IMR-90 (cell line): ENCODE data around the gene GPR153. TPM values are rescaled to one million over a fixed set of nuclear protein-coding genes. Genes with fewer than 3 reads are reported as not detected.

Experiments used
- ATAC-seq: fragments of 200-7000 bp; cut with Tn5 transposase; 2 replicates; pipeline ENCODE4 v1.9.1; 2020; ENCODE audit warnings: low read depth, mild to moderate bottlenecking, moderate library complexity
- BruUV-seq: library from RNA; stranded (reverse); fragments of 400-500 nt; replicated peaks from 2 replicates; lab custom pipeline; 2021; lab: Mats Ljungman, UMichigan
- CTCF ChIA-PET: fragments of 300-600 bp; formaldehyde crosslinking; extraction: SDS; loops from one replicate; lab custom pipeline; 2021; ENCODE audit warnings: antibody characterized with exemption; lab: Yijun Ruan, JAX
- POLR2A ChIA-PET: fragments of 300-600 bp; sonication (Branson Sonifier 250); formaldehyde crosslinking; loops from one replicate; lab custom pipeline; 2022; ENCODE audit warnings: antibody characterized with exemption; ENCODE audit not compliant: unreplicated experiment; lab: Charles Lee
- DNase-seq: peaks from one replicate; pipeline ENCODE4 v3.0.0; 2013
- H2AFZ ChIP-seq: replicated peaks from 2 replicates; pipeline ENCODE3; 2013; ENCODE audit warnings: low read length, mild to moderate bottlenecking; ENCODE audit not compliant: poor library complexity
- H2AK5ac ChIP-seq: 2 replicates; pipeline ENCODE4 v1.6.1; 2013; ENCODE audit warnings: low read depth, low read length, inconsistent platforms
- H2AK9ac ChIP-seq: replicated peaks from 2 replicates; pipeline ENCODE3; 2013; ENCODE audit warnings: mild to moderate bottlenecking, low read depth, low read length, moderate library complexity; ENCODE audit not compliant: poor library complexity
- H2BK120ac ChIP-seq: 2 replicates; pipeline ENCODE4 v1.6.1; 2013; ENCODE audit warnings: low read depth, low read length, inconsistent platforms
- H2BK15ac ChIP-seq: 3 replicates; pipeline ENCODE4 v1.6.1; 2013; ENCODE audit warnings: low read depth, low read length, inconsistent platforms
- H2BK20ac ChIP-seq: 2 replicates; pipeline ENCODE4 v1.6.1; 2013; ENCODE audit warnings: low read depth, mild to moderate bottlenecking, inconsistent platforms, low read length, moderate library complexity
- H2BK5ac ChIP-seq: 2 replicates; pipeline ENCODE4 v1.6.1; 2013; ENCODE audit warnings: mild to moderate bottlenecking, low read depth, low read length, inconsistent platforms; ENCODE audit not compliant: poor library complexity, severe bottlenecking
- H3K14ac ChIP-seq: replicated peaks from 2 replicates; pipeline ENCODE4 v1.6.1; 2013; ENCODE audit warnings: low read depth, low read length, inconsistent platforms
- H3K18ac ChIP-seq: 2 replicates; pipeline ENCODE4 v1.6.1; 2013; ENCODE audit warnings: low read depth, low read length, control low read depth
- H3K23ac ChIP-seq: 2 replicates; pipeline ENCODE4 v1.6.1; 2013; ENCODE audit warnings: low read depth, low read length, inconsistent platforms
- H3K27ac ChIP-seq: 2 replicates; pipeline ENCODE4 v1.5.1; 2013; ENCODE audit warnings: mild to moderate bottlenecking, control low read depth, low read length; ENCODE audit not compliant: insufficient read depth
- H3K27me3 ChIP-seq: 2 replicates; pipeline ENCODE4 v1.6.1; 2013; ENCODE audit warnings: low read length; ENCODE audit not compliant: control insufficient read depth, insufficient read depth
- H3K36me3 ChIP-seq: 2 replicates; pipeline ENCODE4 v1.6.1; 2013; ENCODE audit warnings: low read length, mixed read lengths; ENCODE audit not compliant: control insufficient read depth, insufficient read depth
- H3K4ac ChIP-seq: 2 replicates; pipeline ENCODE4 v1.6.1; 2013; ENCODE audit warnings: low read depth, low read length, inconsistent platforms
- H3K4me1 ChIP-seq: 2 replicates; pipeline ENCODE4 v1.6.1; 2013; ENCODE audit warnings: low read length, mixed read lengths; ENCODE audit not compliant: control insufficient read depth, insufficient read depth
- H3K4me2 ChIP-seq: 2 replicates; pipeline ENCODE4 v1.6.1; 2013; ENCODE audit warnings: low read depth, mild to moderate bottlenecking, control low read depth, low read length, moderate library complexity
- H3K4me3 ChIP-seq: 2 replicates; pipeline ENCODE4 v1.5.1; 2013; ENCODE audit warnings: low read depth, mild to moderate bottlenecking, control low read depth, low read length, moderate library complexity; ENCODE audit not compliant: insufficient read depth
- H3K56ac ChIP-seq: 2 replicates; pipeline ENCODE4 v1.6.1; 2013; ENCODE audit warnings: low read length, inconsistent platforms; ENCODE audit not compliant: insufficient read depth; ENCODE audit errors: extremely low read depth
- H3K79me1 ChIP-seq, 2 experiments: 2 replicates each; pipeline ENCODE4 v1.6.1; 2013; ENCODE audit warnings: low read length in 2 of 2, inconsistent platforms in 1 of 2, low read depth in 1 of 2
- H3K9ac ChIP-seq: 2 replicates; pipeline ENCODE4 v1.6.1; 2013; ENCODE audit warnings: low read depth, low read length, control low read depth
- H3K9me1 ChIP-seq: 2 replicates; pipeline ENCODE4 v1.6.1; 2013; ENCODE audit warnings: low read length, inconsistent platforms; ENCODE audit not compliant: insufficient read depth
- H3K9me3 ChIP-seq: 2 replicates; pipeline ENCODE4 v1.6.1; 2013; ENCODE audit warnings: low read length; ENCODE audit not compliant: control insufficient read depth, insufficient read depth
- H4K20me1 ChIP-seq: 2 replicates; pipeline ENCODE4 v1.6.1; 2013; ENCODE audit warnings: low read length, inconsistent platforms; ENCODE audit not compliant: insufficient read depth
- H4K5ac ChIP-seq: 2 replicates; pipeline ENCODE4 v1.6.1; 2013; ENCODE audit warnings: mild to moderate bottlenecking, low read depth, low read length, control low read depth
- H4K8ac ChIP-seq, 2 experiments: 2 replicates each; pipeline ENCODE4 v1.6.1; 2013; ENCODE audit warnings: low read depth in 2 of 2, low read length in 2 of 2, control low read depth in 1 of 2, inconsistent platforms in 1 of 2
- H4K91ac ChIP-seq: 2 replicates; pipeline ENCODE4 v1.6.1; 2013; ENCODE audit warnings: low read depth, low read length, inconsistent platforms; ENCODE audit not compliant: insufficient read depth
- BHLHE40 ChIP-seq: fragments of 150-350 bp; IDR thresholded peaks from 2 replicates; pipeline ENCODE4 v1.6.1; 2016; ENCODE audit warnings: mild to moderate bottlenecking, low read depth, low read length
- CHD1 ChIP-seq: IDR thresholded peaks from 2 replicates; pipeline ENCODE4 v1.6.1; 2012; ENCODE audit warnings: low read depth, low read length, improper control_type of control experiment
- FOS ChIP-seq: fragments of 150-350 bp; IDR thresholded peaks from 2 replicates; pipeline ENCODE4 v1.6.1; 2016; ENCODE audit warnings: low read depth, low read length
- RFX5 ChIP-seq: IDR thresholded peaks from 2 replicates; pipeline ENCODE4 v1.8.0; 2012; ENCODE audit warnings: low read depth, mild to moderate bottlenecking, low read length, moderate library complexity
- WGBS, 2 experiments: methylation state at CpG; one replicate each; pipeline versions ENCODE4 v1.1.5 to v1.1.7; 2013; ENCODE audit warnings: missing lambda C conversion rate in 2 of 2; ENCODE audit not compliant: insufficient read length in 1 of 2; ENCODE audit errors: extremely low coverage in 2 of 2; 5-methylcytosine and 5-hydroxymethylcytosine counted together
- dilution Hi-C: fragments of 300-500 bp; cut with HindIII; formaldehyde crosslinking; loops from one replicate; pipeline ENCODE4 v1.14.3; 2018; ENCODE audit warnings: low sequenced_read_pairs; ENCODE audit not compliant: unreplicated experiment
- in situ Hi-C: fragments of 300-500 bp; cut with MboI; formaldehyde crosslinking; loops from 3 replicates; pipeline ENCODE4 v1.14.3; 2019; ENCODE audit warnings: low sequenced_read_pairs, inconsistent platforms, mixed read lengths
- intact Hi-C: fragments of 100-400 bp; cut with micrococcal nuclease; formaldehyde crosslinking; loops from 2 replicates; pipeline ENCODE4 v1.10.0; 2022
- polyA plus RNA-seq, 3 experiments: library from polyadenylated mRNA; depleted of rRNA; stranded (reverse); fragments of >200 nt; gene quantifications; 2 replicates each; pipeline ENCODE4 v1.2.3, GENCODE V29; 2012; ENCODE audit warnings: low replicate concordance in 1 of 3
- total RNA-seq: library from RNA; depleted of rRNA; stranded (reverse); fragments of >200 nt; gene quantifications from 2 replicates; pipeline ENCODE4 v1.2.3, GENCODE V29; 2012

The GPR153 gene
- total and polyA plus RNA-seq, 2 of the 4 experiments (the other 2 are of a cell fraction) = 1.8 to 5.2 TPM

GRCh38 chr1:6266641-6267040 lies 5.7 kb upstream of the GPR153 start:
- intact Hi-C loops = no loop called here
- Histone ChIP-seq H4K8ac (no peak overlapping the region), H3K14ac (no peak overlapping the region), H3K9me3 (no peaks in the 10 kb centered on the region), H2BK120ac (no peak overlapping the region), H3K4me2 (no peak overlapping the region), H4K5ac (no peak overlapping the region), H3K56ac (no peak overlapping the region), H3K36me3 (no peaks in the 10 kb centered on the region), H2BK5ac (no peak overlapping the region), H3K79me1 (0 out of 4 replicates have a peak, but pooled peaks cover 0 to 7% of the 10 kb centered on the region in 2 experiments), H4K20me1 (peaks cover 8% of the 10 kb centered on the region; the same call in 1 of the 2 replicates), H3K4ac (no peak overlapping the region), H2BK15ac (no peak overlapping the region), H3K18ac (no peak overlapping the region), H3K23ac (no peak overlapping the region), H2AK9ac (no peak overlapping the region), H3K27me3 (no peaks in the 10 kb centered on the region), H2BK20ac (no peak overlapping the region), H3K27ac (no peak overlapping the region), H4K91ac (no peak overlapping the region), H3K4me1 (peaks cover 11% of the 10 kb centered on the region), H2AFZ (no peak overlapping the region), H3K9me1 (peaks cover 3% of the 10 kb centered on the region; the same call in 1 of the 2 replicates), H3K9ac (no peak overlapping the region), H2AK5ac (no peak overlapping the region), H3K4me3 (no peak overlapping the region)
- no peak for DNase-seq
- in situ Hi-C loops = no loop called here
- POLR2A ChIA-PET = no interaction called here
- ATAC-seq = no peak
- WGBS, 2 experiments = 40% methylated on average over 2 of the region's 11 CpGs; no CpG with 5 or more reads in 1 of the 2 experiments
- CTCF ChIA-PET = no interaction called here
- dilution Hi-C loops = no loop called here
- TF ChIP-seq RFX5 = no peak
- TF ChIP-seq BHLHE40 = no peak
- no peak for TF ChIP-seq CHD1
- no peak for TF ChIP-seq FOS
- no TSS peak for BruUV-seq
